Renal pelvis (tissue), 4 donors: ENCODE results near the gene WDR83. TPM values are rescaled to one million over a fixed set of nuclear protein-coding genes. Genes with fewer than 3 reads are reported as not detected.
A peak's percentile ranks its signal among the peaks of the same experiment; 100 is the strongest.
"Not testable (repeated sequence)": the region's sequence is repeated elsewhere in the genome, so short reads cannot be mapped to it uniquely, and the experiment has no call there.

Experiments
- DNase-seq: peaks from one replicate; pipeline ENCODE4 v3.0.0-alpha.2; 2013
- polyA plus RNA-seq, 3 donors: library from polyadenylated mRNA; unstranded; fragments of 120-200 nt; gene quantifications; one replicate each; pipeline ENCODE4 v1.2.1, GENCODE V29; 2013; ENCODE audit not compliant: insufficient read length in 3 of 3

The WDR83 gene
- polyA plus RNA-seq, 3 donors, result 19.7 to 27.9 (median 27.8) TPM

- peak; percentile 98 for DNase-seq
Measured at GRCh38 chr19:12681074-12681987, 14.7 kb downstream of the WDR83 start, which contains the start of gene DHPS. Gene DHPS, minus strand, starts transcription at chr19:12681880. Its CDS starts 114 bp downstream, at chr19:12681766.

GRCh38 chr19:12685831-12686230 lies 19.2 kb downstream of the WDR83 start:
- no peak for DNase-seq

GRCh38 chr19:12687496-12688196 lies 21.0 kb downstream of the WDR83 start, which contains the start of gene GNG14:
Gene GNG14, plus strand, starts transcription at chr19:12687998. Its CDS starts 51 bp downstream, at chr19:12688049.
- no peak for DNase-seq

GRCh38 chr19:12689012-12689411 lies 22.4 kb downstream of the WDR83 start:
- no peak for DNase-seq

GRCh38 chr19:12689581-12690216 lies 23.1 kb downstream of the WDR83 start:
- DNase-seq, result no peak

GRCh38 chr19:12692960-12693359 lies 26.4 kb downstream of the WDR83 start:
- DNase-seq, result no peak

GRCh38 chr19:12694641-12695040 lies 28.0 kb downstream of the WDR83 start:
- no peak for DNase-seq

GRCh38 chr19:12695096-12695495 lies 28.5 kb downstream of the WDR83 start:
- no peak for DNase-seq

- DNase-seq, result no peak
Measured at GRCh38 chr19:12695514-12695913, 28.9 kb downstream of the WDR83 start.

- no peak for DNase-seq
Measured at GRCh38 chr19:12695997-12696365, 29.4 kb downstream of the WDR83 start.

GRCh38 chr19:12696366-12697335 lies 30.0 kb downstream of the WDR83 start, which contains the start of gene FBXW9:
Gene FBXW9, minus strand, starts transcription at chr19:12696631. Its CDS starts 50 bp downstream, at chr19:12696581.
- DNase-seq, result peak; percentile 96

- DNase-seq, result not testable (repeated sequence)
Measured at GRCh38 chr19:12697425-12697824, 30.8 kb downstream of the WDR83 start.

- no peak for DNase-seq
Measured at GRCh38 chr19:12698138-12698537, 31.5 kb downstream of the WDR83 start.

- DNase-seq, result no peak
Measured at GRCh38 chr19:12701596-12702282, 35.1 kb downstream of the WDR83 start.

- DNase-seq, result no peak
Measured at GRCh38 chr19:12703046-12703445, 36.4 kb downstream of the WDR83 start.

- DNase-seq, result no peak
Measured at GRCh38 chr19:12705169-12705568, 38.6 kb downstream of the WDR83 start.

GRCh38 chr19:12705654-12706331 lies 39.2 kb downstream of the WDR83 start:
- no peak for DNase-seq

GRCh38 chr19:12706332-12706718 lies 39.7 kb downstream of the WDR83 start:
- no peak for DNase-seq

- DNase-seq, result no peak
Measured at GRCh38 chr19:12708641-12709040, 42.0 kb downstream of the WDR83 start.

- DNase-seq, result no peak
Measured at GRCh38 chr19:12711187-12711586, 44.6 kb downstream of the WDR83 start.
